ENCODE results near the gene RHEB.

RHEB gene

GRCh38 chr7:151428378-151429236 lies 91.1 kb downstream of the RHEB start:
- DNase-seq (ENCODE audit: extremely low read depth, low read depth) = no peak
- H3K4me3 ChIP-seq (replicated peaks; ENCODE audit: low read depth, low read length) = no peak overlapping the region
- TF ChIP-seq, protein P1, sequence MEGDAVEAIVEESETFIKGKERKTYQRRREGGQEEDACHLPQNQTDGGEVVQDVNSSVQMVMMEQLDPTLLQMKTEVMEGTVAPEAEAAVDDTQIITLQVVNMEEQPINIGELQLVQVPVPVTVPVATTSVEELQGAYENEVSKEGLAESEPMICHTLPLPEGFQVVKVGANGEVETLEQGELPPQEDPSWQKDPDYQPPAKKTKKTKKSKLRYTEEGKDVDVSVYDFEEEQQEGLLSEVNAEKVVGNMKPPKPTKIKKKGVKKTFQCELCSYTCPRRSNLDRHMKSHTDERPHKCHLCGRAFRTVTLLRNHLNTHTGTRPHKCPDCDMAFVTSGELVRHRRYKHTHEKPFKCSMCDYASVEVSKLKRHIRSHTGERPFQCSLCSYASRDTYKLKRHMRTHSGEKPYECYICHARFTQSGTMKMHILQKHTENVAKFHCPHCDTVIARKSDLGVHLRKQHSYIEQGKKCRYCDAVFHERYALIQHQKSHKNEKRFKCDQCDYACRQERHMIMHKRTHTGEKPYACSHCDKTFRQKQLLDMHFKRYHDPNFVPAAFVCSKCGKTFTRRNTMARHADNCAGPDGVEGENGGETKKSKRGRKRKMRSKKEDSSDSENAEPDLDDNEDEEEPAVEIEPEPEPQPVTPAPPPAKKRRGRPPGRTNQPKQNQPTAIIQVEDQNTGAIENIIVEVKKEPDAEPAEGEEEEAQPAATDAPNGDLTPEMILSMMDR (IDR thresholded peaks at IDR 0.05; ENCODE audit: low read depth, low read length, missing control alignments) = no peak

GRCh38 chr7:151427705-151428377 lies 91.9 kb downstream of the RHEB start:
- TF ChIP-seq, protein P1 (IDR thresholded peaks at IDR 0.05; ENCODE audit: low read depth, low read length, missing control alignments) = no peak

GRCh38 chr7:151426904-151427704 lies 92.6 kb downstream of the RHEB start:
- TF ChIP-seq, protein P1 (IDR thresholded peaks at IDR 0.05; ENCODE audit: low read depth, low read length, missing control alignments) = no peak
- no peak for DNase-seq (ENCODE audit: extremely low read depth, low read depth)
- H3K4me3 ChIP-seq (replicated peaks; ENCODE audit: low read depth, low read length) = no peak overlapping the region

More at GRCh38 chr7:151427705-151428377, 91.9 kb downstream of the RHEB start:
- H3K4me3 ChIP-seq (replicated peaks; ENCODE audit: low read depth, low read length) = no peak overlapping the region
- no peak for DNase-seq (ENCODE audit: extremely low read depth, low read depth)

GRCh38 chr7:151426441-151426903 lies 93.2 kb downstream of the RHEB start:
- no peak overlapping the region for H3K4me3 ChIP-seq (replicated peaks; ENCODE audit: low read depth, low read length)
- TF ChIP-seq, protein P1 (IDR thresholded peaks at IDR 0.05; ENCODE audit: low read depth, low read length, missing control alignments) = no peak
- DNase-seq (ENCODE audit: extremely low read depth, low read depth) = peak; percentile 57

- no peak overlapping the region for H3K4me3 ChIP-seq (replicated peaks; ENCODE audit: low read depth, low read length)
- no peak for DNase-seq (ENCODE audit: extremely low read depth, low read depth)
- TF ChIP-seq, protein P1 (IDR thresholded peaks at IDR 0.05; ENCODE audit: low read depth, low read length, missing control alignments) = no peak
Measured at GRCh38 chr7:151425670-151426440, 93.8 kb downstream of the RHEB start.

DNA sequence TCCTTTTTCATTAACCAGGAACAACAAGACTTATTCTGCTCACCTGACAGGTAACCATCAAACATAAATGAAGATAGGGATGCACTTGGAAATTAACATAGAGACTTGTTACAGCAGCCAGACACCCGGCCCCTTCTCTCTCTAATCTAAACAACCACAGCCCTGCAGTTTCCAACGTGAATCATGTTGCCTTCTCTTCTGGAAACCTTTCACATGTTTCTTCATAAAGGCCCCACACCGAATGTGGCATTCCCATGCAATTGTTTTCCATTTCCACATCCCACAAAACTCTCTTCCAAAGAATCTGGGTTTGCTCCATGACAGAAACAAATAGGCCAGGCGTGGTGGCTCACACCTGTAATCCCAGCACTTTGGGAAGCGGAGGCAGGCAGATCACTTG lies 94.9 kb downstream of the RHEB start:
- no peak for DNase-seq (ENCODE audit: extremely low read depth, low read depth)
- H3K4me3 ChIP-seq (replicated peaks; ENCODE audit: low read depth, low read length) = no peak overlapping the region
- TF ChIP-seq, protein P1 (IDR thresholded peaks at IDR 0.05; ENCODE audit: low read depth, low read length, missing control alignments) = no peak
